Activated CD4-positive, alpha-beta T cell treated with anti-CD3 and anti-CD28 coated beads for 36 hours (primary cell): ENCODE data around the gene FRK. TPM values are rescaled to one million over a fixed set of nuclear protein-coding genes. Genes with fewer than 3 reads are reported as not detected.
"Not testable (repeated sequence)": the region's sequence is repeated elsewhere in the genome, so short reads cannot be mapped to it uniquely, and the experiment has no call there.

Source experiments
- ATAC-seq: fragments of 200-7000 bp; cut with Tn5 transposase; one replicate; pipeline ENCODE4 v1.10.0; 2021; ENCODE audit warnings: mild to moderate bottlenecking, moderate library complexity
- CTCF ChIA-PET: fragments of 350-600 bp; sonication (Branson Sonifier 250); formaldehyde crosslinking; loops from one replicate; lab custom pipeline; 2021; ENCODE audit warnings: antibody characterized with exemption; lab: Charles Lee
- POLR2A ChIA-PET: fragments of 350-600 bp; sonication (Branson Sonifier 250); formaldehyde crosslinking; loops from one replicate; lab custom pipeline; 2021; ENCODE audit warnings: antibody characterized with exemption, inconsistent platforms; lab: Charles Lee
- DNase-seq: peaks from one replicate; pipeline ENCODE4 v3.0.0-alpha.2; 2020
- H3K27ac Mint-ChIP-seq: one replicate; pipeline ENCODE4 v1.8.0; 2021; ENCODE audit warnings: mixed read lengths
- H3K27me3 Mint-ChIP-seq: one replicate; pipeline ENCODE4 v1.8.0; 2021; ENCODE audit warnings: mixed read lengths
- H3K36me3 Mint-ChIP-seq: one replicate; pipeline ENCODE4 v1.8.0; 2021; ENCODE audit warnings: low read depth, mixed read lengths
- H3K4me1 Mint-ChIP-seq: one replicate; pipeline ENCODE4 v1.8.0; 2021; ENCODE audit warnings: mixed read lengths
- H3K4me3 Mint-ChIP-seq: one replicate; pipeline ENCODE4 v1.8.0; 2021; ENCODE audit warnings: mild to moderate bottlenecking, moderate library complexity, mixed read lengths
- H3K9me3 Mint-ChIP-seq: one replicate; pipeline ENCODE4 v1.8.0; 2021; ENCODE audit warnings: low read depth, mixed read lengths
- intact Hi-C, 2 experiments: fragments of 100-400 bp; cut with DNase I in 1 of 2; cut with micrococcal nuclease in 1 of 2; formaldehyde crosslinking; loops; one replicate each; pipeline versions ENCODE4 v1.14.2 to v1.15.1; 2022 to 2024; cut with DNase I, micrococcal nuclease
- total RNA-seq, 2 experiments: library from RNA; stranded (reverse); gene quantifications; one replicate each; pipeline ENCODE4 v1.2.3, GENCODE V29; 2021

FRK gene
- total RNA-seq, 2 experiments from 2014 or later, result 0.02 to 0.05 TPM

GRCh38 chr6:115969930-115970273 is 90.8 kb downstream of the FRK start:
- H3K4me1 Mint-ChIP-seq, result no peaks in the 10 kb centered on the region

GRCh38 chr6:115969207-115969929 is 91.3 kb downstream of the FRK start:
- intact Hi-C loops, result loop anchor here in 1 of 2 experiments (5.0 kb wide), 1 partner anchor 752 kb away; no protein-coding TSS in a partner anchor
- no peaks in the 10 kb centered on the region for H3K4me1 Mint-ChIP-seq
- no peaks in the 10 kb centered on the region for H3K36me3 Mint-ChIP-seq
- peaks cover 8% of the 10 kb centered on the region for H3K27me3 Mint-ChIP-seq
- H3K9me3 Mint-ChIP-seq, result no peaks in the 10 kb centered on the region
- CTCF ChIA-PET, result no interaction called here
- POLR2A ChIA-PET, result no interaction called here
- no peak for ATAC-seq
- H3K27ac Mint-ChIP-seq, result no peak overlapping the region
- no peak overlapping the region for H3K4me3 Mint-ChIP-seq
- no peak for DNase-seq

More at GRCh38 chr6:115969930-115970273, 90.8 kb downstream of the FRK start:
- ATAC-seq (no peak), DNase-seq (no peak)
- Mint-ChIP-seq H3K27ac (no peak overlapping the region), H3K36me3 (no peaks in the 10 kb centered on the region), H3K9me3 (no peaks in the 10 kb centered on the region), H3K27me3 (peaks cover 10% of the 10 kb centered on the region), H3K4me3 (no peak overlapping the region)
- ChIA-PET POLR2A (no interaction called here), CTCF (no interaction called here)
- intact Hi-C loops, result loop anchor here in 1 of 2 experiments (5.0 kb wide), 1 partner anchor 753 kb away; no protein-coding TSS in a partner anchor

GRCh38 chr6:115960286-115960685 is 100.4 kb downstream of the FRK start:
- not testable (repeated sequence) for ATAC-seq, H3K36me3 Mint-ChIP-seq, H3K9me3 Mint-ChIP-seq

GRCh38 chr6:115958958-115959357 is 101.7 kb downstream of the FRK start:
- POLR2A ChIA-PET, result no interaction called here
- intact Hi-C loops, result no loop called here
- Mint-ChIP-seq H3K4me3 (no peak overlapping the region), H3K9me3 (no peaks in the 10 kb centered on the region), H3K36me3 (no peaks in the 10 kb centered on the region), H3K27me3 (no peaks in the 10 kb centered on the region), H3K27ac (no peak overlapping the region), H3K4me1 (no peaks in the 10 kb centered on the region)
- CTCF ChIA-PET, result no interaction called here
- ATAC-seq (no peak), DNase-seq (no peak)

More at GRCh38 chr6:115960286-115960685, 100.4 kb downstream of the FRK start:
- CTCF ChIA-PET, intact Hi-C loops, H3K4me1 Mint-ChIP-seq, POLR2A ChIA-PET, DNase-seq, H3K27me3 Mint-ChIP-seq, H3K4me3 Mint-ChIP-seq, H3K27ac Mint-ChIP-seq: not testable (repeated sequence)

GRCh38 chr6:115954740-115955139 is 106.0 kb downstream of the FRK start:
- POLR2A ChIA-PET, result no interaction called here
- Mint-ChIP-seq H3K4me3 (no peak overlapping the region), H3K36me3 (no peaks in the 10 kb centered on the region), H3K27me3 (no peaks in the 10 kb centered on the region), H3K4me1 (no peaks in the 10 kb centered on the region), H3K9me3 (peaks cover 2% of the 10 kb centered on the region), H3K27ac (no peak overlapping the region)
- DNase-seq (no peak), ATAC-seq (no peak)
- intact Hi-C loops, result no loop called here
- CTCF ChIA-PET, result no interaction called here

GRCh38 chr6:115948751-115949150 is 111.9 kb downstream of the FRK start:
- DNase-seq (no peak), ATAC-seq (no peak)
- H3K36me3 Mint-ChIP-seq, result no peaks in the 10 kb centered on the region
- ChIA-PET CTCF (no interaction called here), POLR2A (no interaction called here)
- no peak overlapping the region for H3K27ac Mint-ChIP-seq
- H3K4me3 Mint-ChIP-seq, result no peak overlapping the region
- no peaks in the 10 kb centered on the region for H3K27me3 Mint-ChIP-seq
- peaks cover 3% of the 10 kb centered on the region for H3K9me3 Mint-ChIP-seq
- intact Hi-C loops, result no loop called here
- H3K4me1 Mint-ChIP-seq, result no peaks in the 10 kb centered on the region

- Mint-ChIP-seq H3K36me3 (no peaks in the 10 kb centered on the region), H3K4me3 (no peak overlapping the region), H3K9me3 (peaks cover 4% of the 10 kb centered on the region), H3K27ac (no peak overlapping the region), H3K4me1 (no peaks in the 10 kb centered on the region), H3K27me3 (no peaks in the 10 kb centered on the region)
- ChIA-PET CTCF (interaction anchor here (1.0 kb wide), 1 partner anchor 64 kb away, joined by 3 read pairs; no protein-coding TSS in a partner anchor), POLR2A (no interaction called here)
- DNase-seq (no peak), ATAC-seq (no peak)
- intact Hi-C loops, result no loop called here
Observed at GRCh38 chr6:115947966-115948541, 112.6 kb downstream of the FRK start.

- no peak for ATAC-seq
- POLR2A ChIA-PET, result no interaction called here
- no peak for DNase-seq
- H3K4me1 Mint-ChIP-seq, result no peaks in the 10 kb centered on the region
- CTCF ChIA-PET, result interaction anchor here (0.8 kb wide), 1 partner anchor 11 kb away, joined by 3 read pairs; no protein-coding TSS in a partner anchor
- intact Hi-C loops, result no loop called here
- H3K27ac Mint-ChIP-seq, result no peak overlapping the region
- peaks cover 4% of the 10 kb centered on the region for H3K9me3 Mint-ChIP-seq
- no peak overlapping the region for H3K4me3 Mint-ChIP-seq
- H3K36me3 Mint-ChIP-seq, result no peaks in the 10 kb centered on the region
- H3K27me3 Mint-ChIP-seq, result no peaks in the 10 kb centered on the region
Observed at GRCh38 chr6:115945812-115946211, 114.9 kb downstream of the FRK start.

GRCh38 chr6:115945306-115945705 is 115.4 kb downstream of the FRK start:
- Mint-ChIP-seq H3K4me1 (no peaks in the 10 kb centered on the region), H3K27ac (no peak overlapping the region), H3K9me3 (peaks cover 4% of the 10 kb centered on the region), H3K27me3 (no peaks in the 10 kb centered on the region), H3K4me3 (no peak overlapping the region), H3K36me3 (no peaks in the 10 kb centered on the region)
- DNase-seq (no peak), ATAC-seq (no peak)
- CTCF ChIA-PET, result no interaction called here
- intact Hi-C loops, result no loop called here
- POLR2A ChIA-PET, result no interaction called here

- DNase-seq, H3K27me3 Mint-ChIP-seq, H3K4me1 Mint-ChIP-seq, ATAC-seq, intact Hi-C loops, H3K9me3 Mint-ChIP-seq, H3K27ac Mint-ChIP-seq, POLR2A ChIA-PET, H3K4me3 Mint-ChIP-seq, CTCF ChIA-PET, H3K36me3 Mint-ChIP-seq: not testable (repeated sequence)
Observed at GRCh38 chr6:115944829-115945228, 115.9 kb downstream of the FRK start.

- POLR2A ChIA-PET, intact Hi-C loops, H3K4me1 Mint-ChIP-seq, CTCF ChIA-PET, H3K27ac Mint-ChIP-seq, H3K9me3 Mint-ChIP-seq, ATAC-seq, H3K36me3 Mint-ChIP-seq, H3K4me3 Mint-ChIP-seq, H3K27me3 Mint-ChIP-seq, DNase-seq: not testable (repeated sequence)
Observed at GRCh38 chr6:115937502-115937901, 123.2 kb downstream of the FRK start.

GRCh38 chr6:115935361-115935760 is 125.3 kb downstream of the FRK start:
- H3K27me3 Mint-ChIP-seq, result no peaks in the 10 kb centered on the region
- H3K4me1 Mint-ChIP-seq, result no peaks in the 10 kb centered on the region
- intact Hi-C loops, result no loop called here
- POLR2A ChIA-PET, result no interaction called here
- no peaks in the 10 kb centered on the region for H3K36me3 Mint-ChIP-seq
- peaks cover 5% of the 10 kb centered on the region for H3K9me3 Mint-ChIP-seq
- no peak overlapping the region for H3K27ac Mint-ChIP-seq
- CTCF ChIA-PET, result no interaction called here
- DNase-seq (no peak), ATAC-seq (no peak)
- H3K4me3 Mint-ChIP-seq, result no peak overlapping the region
